Lung (tissue), 12 donors: ENCODE measurements around the gene MDM4. TPM values are rescaled to one million over a fixed set of nuclear protein-coding genes. Genes with fewer than 3 reads are reported as not detected.

Source experiments
- ATAC-seq: fragments of 200-7000 bp; cut with Tn5 transposase; one replicate; pipeline ENCODE4 v1.9.1; 2020; ENCODE audit warnings: moderate number of reproducible peaks; ENCODE audit not compliant: insufficient read depth, low FRiP score
- DNase-seq, 3 donors: peaks; one replicate each; pipeline ENCODE4 v3.0.0-alpha.2; 2013 to 2017
- H3K27ac ChIP-seq, 2 donors: one replicate each; pipeline ENCODE4 v1.5.1; 2013; ENCODE audit warnings: mild to moderate bottlenecking in 2 of 2, moderate library complexity in 2 of 2, control low read depth in 1 of 2, inconsistent platforms in 1 of 2, low read depth in 1 of 2, low read length in 1 of 2
- H3K27me3 ChIP-seq, 3 donors: one replicate each; pipeline ENCODE4 v1.5.1; 2013; ENCODE audit warnings: low read length in 2 of 3; ENCODE audit not compliant: control insufficient read depth in 3 of 3, insufficient read depth in 3 of 3
- H3K36me3 ChIP-seq, 4 donors: one replicate each; pipeline ENCODE4 v1.5.1; 2013; ENCODE audit warnings: low read length in 4 of 4, mild to moderate bottlenecking in 1 of 4, moderate library complexity in 1 of 4; ENCODE audit not compliant: control insufficient read depth in 4 of 4, insufficient read depth in 4 of 4
- H3K4me1 ChIP-seq, 5 donors: one replicate each; pipeline ENCODE4 v1.5.1; 2013; ENCODE audit warnings: low read length in 5 of 5, mild to moderate bottlenecking in 2 of 5, moderate library complexity in 1 of 5; ENCODE audit not compliant: control insufficient read depth in 5 of 5, insufficient read depth in 5 of 5
- H3K4me3 ChIP-seq: one replicate; pipeline ENCODE4 v1.5.1; 2013; ENCODE audit warnings: mild to moderate bottlenecking, control low read depth, moderate library complexity
- H3K9ac ChIP-seq, 2 donors: one replicate each; pipeline ENCODE4 v1.5.1; 2013; ENCODE audit warnings: low read length in 2 of 2, control low read depth in 1 of 2; ENCODE audit not compliant: insufficient read depth in 1 of 2
- H3K9me3 ChIP-seq, 4 donors: one replicate each; pipeline ENCODE4 v1.5.1; 2013; ENCODE audit warnings: low read length in 3 of 4, mild to moderate bottlenecking in 1 of 4, moderate library complexity in 1 of 4; ENCODE audit not compliant: control insufficient read depth in 4 of 4, insufficient read depth in 3 of 4
- WGBS, 2 donors: extraction: QIAGEN DNeasy Blood & Tissue Kit; methylation state at CpG; one replicate each; pipeline ENCODE4 v1.1.7; 2013; 5-methylcytosine and 5-hydroxymethylcytosine counted together
- polyA plus RNA-seq, 2 donors: library from polyadenylated mRNA; stranded (reverse); fragments of 200-250 nt; gene quantifications; one replicate each; pipeline ENCODE4 v1.2.1, GENCODE V29; 2013
- total RNA-seq, 2 donors: library from RNA; depleted of rRNA in 1 of 2; stranded (reverse); fragments of >200 nt in 1 of 2; gene quantifications; one replicate each; pipeline ENCODE4 v1.2.1, GENCODE V29; 2014 to 2021
- TF ChIP-seq, protein P1 (sequence below): IDR thresholded peaks from 2 replicates; pipeline ENCODE4 v1.5.1; 2012; ENCODE audit warnings: mild to moderate bottlenecking; ENCODE audit errors: control extremely low read depth, extremely low read depth
- donor health status: control.
- donor health status: control.
- donor health status: Bipolar disorder and iron deficiency.
- donor health status: healthy.
- donor health status: DM: yes; HTN: yes; CAD: no.

The MDM4 gene
- total and polyA plus RNA-seq, 4 donors, result 5.6 to 138 (median 38.9) TPM

DNA sequence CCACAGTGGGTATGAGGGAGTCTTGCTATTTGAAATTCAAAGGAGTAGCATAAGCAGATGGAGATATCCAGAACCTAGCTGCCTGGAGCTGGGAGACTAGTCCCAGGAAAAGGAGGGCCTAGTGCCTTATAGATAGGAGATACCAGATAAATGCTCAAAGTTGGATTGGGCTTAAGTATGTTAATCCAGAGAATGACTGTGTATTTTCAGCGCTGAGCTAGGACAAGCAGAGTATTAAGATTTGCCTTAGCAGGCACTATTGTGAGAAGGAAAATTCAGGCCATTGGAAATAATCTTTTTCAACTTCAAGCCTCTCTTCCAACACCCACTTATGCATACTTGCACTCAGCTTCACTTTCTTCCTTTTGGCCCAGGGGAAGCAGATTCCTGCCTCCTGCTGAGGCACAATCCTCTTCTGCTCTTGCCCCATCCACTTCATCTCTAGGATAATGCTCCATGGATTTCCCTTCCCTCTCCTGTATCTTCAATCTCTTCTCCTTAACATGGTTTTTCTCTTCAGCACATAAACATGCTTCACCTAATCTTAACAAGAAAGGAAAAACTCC is 42.7 kb upstream of the MDM4 start:
- Histone ChIP-seq H3K27me3 (no peaks in the 10 kb centered on the region), H3K27ac (no peak overlapping the region), H3K4me3 (no peak overlapping the region), H3K9me3 (no peaks in the 10 kb centered on the region), H3K9ac (no peak overlapping the region), H3K36me3 (peaks cover 0 to 9% (median 3%) of the 10 kb centered on the region in 4 donors), H3K4me1 (peaks cover 0 to 23% (median 20%) of the 10 kb centered on the region in 5 donors)
- DNase-seq (peak in 1 of 3 donors; percentile 50), ATAC-seq (no peak)
- 58 to 83% methylated on average over 1 of the region's 1 CpG for WGBS, 2 donors
- TF ChIP-seq, protein P1, sequence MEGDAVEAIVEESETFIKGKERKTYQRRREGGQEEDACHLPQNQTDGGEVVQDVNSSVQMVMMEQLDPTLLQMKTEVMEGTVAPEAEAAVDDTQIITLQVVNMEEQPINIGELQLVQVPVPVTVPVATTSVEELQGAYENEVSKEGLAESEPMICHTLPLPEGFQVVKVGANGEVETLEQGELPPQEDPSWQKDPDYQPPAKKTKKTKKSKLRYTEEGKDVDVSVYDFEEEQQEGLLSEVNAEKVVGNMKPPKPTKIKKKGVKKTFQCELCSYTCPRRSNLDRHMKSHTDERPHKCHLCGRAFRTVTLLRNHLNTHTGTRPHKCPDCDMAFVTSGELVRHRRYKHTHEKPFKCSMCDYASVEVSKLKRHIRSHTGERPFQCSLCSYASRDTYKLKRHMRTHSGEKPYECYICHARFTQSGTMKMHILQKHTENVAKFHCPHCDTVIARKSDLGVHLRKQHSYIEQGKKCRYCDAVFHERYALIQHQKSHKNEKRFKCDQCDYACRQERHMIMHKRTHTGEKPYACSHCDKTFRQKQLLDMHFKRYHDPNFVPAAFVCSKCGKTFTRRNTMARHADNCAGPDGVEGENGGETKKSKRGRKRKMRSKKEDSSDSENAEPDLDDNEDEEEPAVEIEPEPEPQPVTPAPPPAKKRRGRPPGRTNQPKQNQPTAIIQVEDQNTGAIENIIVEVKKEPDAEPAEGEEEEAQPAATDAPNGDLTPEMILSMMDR, result no peak

DNA sequence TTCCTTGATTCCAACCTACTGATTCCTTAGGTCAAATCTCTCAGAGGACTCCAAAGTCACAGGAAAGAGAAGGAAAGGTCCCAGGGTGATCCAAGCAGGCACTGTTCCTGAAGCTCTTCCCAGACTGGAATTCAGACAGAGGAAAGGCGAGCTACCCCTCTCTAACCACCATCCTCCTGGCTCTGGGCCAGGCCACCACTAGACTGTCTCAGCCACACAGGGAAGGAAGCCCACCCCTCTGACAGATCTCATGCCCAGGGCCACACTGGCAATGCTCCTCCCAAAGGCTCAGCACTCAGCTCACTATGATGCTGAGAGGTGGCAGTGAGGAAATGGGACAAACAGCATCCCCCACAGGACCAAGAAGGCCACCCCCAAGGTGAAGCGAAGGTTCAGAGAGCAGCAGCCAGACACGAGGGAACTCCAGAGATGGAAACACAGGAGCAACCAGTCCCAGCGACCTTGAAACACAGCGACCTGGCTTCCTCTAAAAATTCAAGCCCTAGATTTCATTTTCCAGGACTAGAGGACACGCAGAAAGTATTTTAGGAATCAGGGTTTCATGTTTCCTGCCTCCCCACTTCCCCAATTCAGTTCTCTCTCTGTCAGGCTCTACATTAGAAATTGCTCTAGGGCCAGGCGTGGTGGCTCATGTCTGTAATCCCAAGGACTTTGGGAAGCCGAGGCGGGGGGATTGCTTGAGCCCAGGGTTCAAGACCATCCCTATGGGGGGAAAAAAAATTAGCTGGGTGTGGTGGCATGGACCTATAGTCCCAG is 40.4 kb upstream of the MDM4 start:
- 44 to 58% methylated on average over 9 of the region's 9 CpGs for WGBS, 2 donors
- H3K9me3 ChIP-seq, result no peaks in the 10 kb centered on the region
- H3K36me3 ChIP-seq, result peaks cover 0 to 5% (median 0%) of the 10 kb centered on the region in 4 donors
- H3K27me3 ChIP-seq, result no peaks in the 10 kb centered on the region
- H3K4me1 ChIP-seq, result peaks cover 0 to 38% (median 27%) of the 10 kb centered on the region in 5 donors
- DNase-seq (no peak), ATAC-seq (no peak)
- H3K27ac ChIP-seq, result peak overlapping the region in 1 of 2 donors; percentile 34
- no peak overlapping the region for H3K4me3 ChIP-seq
- no peak overlapping the region for H3K9ac ChIP-seq
- TF ChIP-seq, protein P1, result no peak

DNA sequence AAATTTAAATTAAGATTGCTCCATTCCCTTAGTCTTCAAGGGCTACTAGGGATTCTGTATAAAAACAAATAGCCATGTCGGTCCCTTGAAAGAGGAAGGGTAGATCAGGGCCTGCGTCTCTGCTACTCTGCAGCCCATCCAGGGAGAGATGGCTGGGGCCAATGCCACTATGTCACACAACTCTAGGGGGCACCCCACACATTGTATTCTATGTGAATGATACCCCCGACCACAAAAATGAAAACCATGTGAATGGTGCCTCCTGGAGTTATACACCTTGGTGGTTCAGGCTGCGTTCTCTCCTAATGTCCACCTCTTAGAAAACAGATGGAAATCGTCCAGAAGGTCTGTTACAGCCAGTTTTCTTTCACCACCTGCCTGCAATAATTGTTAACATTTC is 39.6 kb upstream of the MDM4 start:
- Histone ChIP-seq H3K27me3 (no peaks in the 10 kb centered on the region), H3K9ac (no peak overlapping the region), H3K36me3 (peaks cover 0 to 5% (median 0%) of the 10 kb centered on the region in 4 donors), H3K27ac (no peak overlapping the region), H3K4me3 (no peak overlapping the region), H3K9me3 (no peaks in the 10 kb centered on the region), H3K4me1 (peaks cover 0 to 40% (median 29%) of the 10 kb centered on the region in 5 donors)
- TF ChIP-seq, protein P1, result no peak
- ATAC-seq (no peak), DNase-seq (no peak)
- 72 to 78% methylated on average over 5 of the region's 5 CpGs for WGBS, 2 donors
